Endodermal cell (in vitro differentiated cells): ENCODE results near the gene GNPDA2. TPM values are rescaled to one million over a fixed set of nuclear protein-coding genes. Genes with fewer than 3 reads are reported as not detected.

ENCODE experiments used
- DNase-seq: peaks from one replicate; pipeline ENCODE4 v3.0.0-alpha.2; 2017
- H3K27ac ChIP-seq: 2 replicates; pipeline ENCODE4 v1.5.1; 2013; ENCODE audit warnings: mild to moderate bottlenecking, low read depth, low read length, moderate library complexity
- H3K27me3 ChIP-seq: 2 replicates; pipeline ENCODE4 v1.6.1; 2013; ENCODE audit warnings: mild to moderate bottlenecking, low read length, moderate library complexity; ENCODE audit not compliant: insufficient read depth, control insufficient read depth, poor library complexity, severe bottlenecking
- H3K36me3 ChIP-seq: 2 replicates; pipeline ENCODE4 v1.7.0; 2013; ENCODE audit warnings: mild to moderate bottlenecking, low read length, moderate library complexity; ENCODE audit not compliant: control insufficient read depth, insufficient read depth
- H3K4me1 ChIP-seq: one replicate; pipeline ENCODE4 v1.7.0; 2013; ENCODE audit warnings: low read length; ENCODE audit not compliant: control insufficient read depth, insufficient read depth
- H3K4me3 ChIP-seq: 2 replicates; pipeline ENCODE4 v1.5.1; 2013; ENCODE audit warnings: mild to moderate bottlenecking, low read length, moderate library complexity
- H3K9ac ChIP-seq: 2 replicates; pipeline ENCODE4 v1.6.1; 2013; ENCODE audit warnings: mild to moderate bottlenecking, low read length, moderate library complexity; ENCODE audit not compliant: poor library complexity, severe bottlenecking; ENCODE audit errors: extremely low read depth
- H3K9me3 ChIP-seq: 2 replicates; pipeline ENCODE4 v1.6.1; 2013; ENCODE audit warnings: mild to moderate bottlenecking, low read length, moderate library complexity; ENCODE audit not compliant: control insufficient read depth
- H3K27ac Mint-ChIP-seq: 2 replicates; pipeline ENCODE4 v1.8.0; 2020; ENCODE audit warnings: mixed read lengths
- H3K27me3 Mint-ChIP-seq: 2 replicates; pipeline ENCODE4 v1.8.0; 2021; ENCODE audit warnings: mild to moderate bottlenecking, mixed read lengths; ENCODE audit not compliant: insufficient read depth
- H3K36me3 Mint-ChIP-seq: 2 replicates; pipeline ENCODE4 v1.8.0; 2020; ENCODE audit warnings: low read depth, mixed read lengths
- H3K4me1 Mint-ChIP-seq: 2 replicates; pipeline ENCODE4 v1.8.0; 2020; ENCODE audit warnings: mixed read lengths
- H3K4me3 Mint-ChIP-seq: 2 replicates; pipeline ENCODE4 v1.8.0; 2020; ENCODE audit warnings: mild to moderate bottlenecking, moderate library complexity, mixed read lengths
- H3K9me3 Mint-ChIP-seq: 2 replicates; pipeline ENCODE4 v1.8.0; 2020; ENCODE audit warnings: mild to moderate bottlenecking, mixed read lengths
- CTCF ChIP-seq: fragments of 200-600 bp; sonication (generic); conservative IDR thresholded peaks from 2 replicates; pipeline ENCODE4 v1.5.0; 2021; ENCODE audit warnings: antibody characterized with exemption, mild to moderate bottlenecking
- WGBS, 2 experiments: methylation state at CpG; one replicate each; pipeline versions ENCODE4 v1.1.5 to v1.1.7; 2013; ENCODE audit warnings: missing lambda C conversion rate in 2 of 2, mixed read lengths in 1 of 2; ENCODE audit not compliant: insufficient coverage in 1 of 2, insufficient read length in 1 of 2; 5-methylcytosine and 5-hydroxymethylcytosine counted together
- total RNA-seq, 2 donors: library from RNA; stranded (reverse); fragmentation: NEBNext Ultra II Directional in 1 of 2; extraction: Animal tissue kit (Norgen Biotek cat#: 25700) in 1 of 2; gene quantifications; 2 replicates in 1 of 2; 3 replicates in 1 of 2; pipeline ENCODE4 v1.2.1, GENCODE V29; 2021

GNPDA2 gene
- total RNA-seq, 2 donors from 2014 or later, result 7.2 to 10.2 TPM

DNA sequence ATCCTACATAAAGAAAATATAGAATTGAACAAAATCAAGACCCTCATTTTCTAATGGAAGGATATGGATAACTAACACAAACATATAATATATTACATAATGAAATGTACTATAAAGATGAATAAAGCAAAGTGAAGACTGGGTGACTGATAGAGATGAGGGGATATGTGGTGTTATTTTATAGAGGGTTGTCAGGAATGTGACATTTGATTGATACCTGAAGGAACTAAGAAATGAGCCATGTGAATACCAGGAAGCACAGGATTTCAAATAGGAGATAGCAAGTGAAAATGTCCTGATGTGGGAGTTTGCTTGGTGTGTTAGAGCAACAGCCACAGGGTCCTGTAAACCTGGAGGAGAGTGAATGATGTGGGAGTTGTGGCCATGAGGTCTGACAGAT lies 40.1 kb upstream of the GNPDA2 start:
- Histone ChIP-seq H3K27me3 (no peaks in the 10 kb centered on the region), H3K4me3 (no peak overlapping the region), H3K9me3 (no peaks in the 10 kb centered on the region), H3K9ac (no peak overlapping the region), H3K36me3 (no peaks in the 10 kb centered on the region), H3K27ac (no peak overlapping the region), H3K4me1 (no peaks in the 10 kb centered on the region)
- Mint-ChIP-seq H3K36me3 (no peaks in the 10 kb centered on the region), H3K4me1 (no peaks in the 10 kb centered on the region), H3K9me3 (peaks cover 11% of the 10 kb centered on the region), H3K27me3 (no peaks in the 10 kb centered on the region), H3K27ac (no peak overlapping the region), H3K4me3 (no peak overlapping the region)
- TF ChIP-seq CTCF, result no peak
- DNase-seq, result no peak

DNA sequence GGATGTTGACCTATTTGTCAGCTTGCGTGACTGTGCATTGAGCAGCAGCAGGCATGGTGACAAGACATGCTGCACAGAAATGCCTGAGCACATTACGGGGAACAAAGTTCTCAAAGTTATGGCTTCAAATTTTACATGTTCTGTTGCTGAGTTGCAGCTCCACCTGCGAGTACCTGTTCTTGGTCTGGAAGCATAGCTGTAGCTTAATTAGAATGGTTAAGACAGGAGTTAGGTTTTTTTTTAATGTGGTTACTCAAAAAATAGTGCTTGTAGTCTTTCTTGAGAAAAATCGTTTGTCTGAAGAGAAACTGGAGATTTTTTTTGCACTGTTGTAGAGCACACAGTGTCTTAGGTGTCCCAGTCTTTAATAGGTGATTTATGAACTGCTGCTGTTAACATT lies 38.8 kb upstream of the GNPDA2 start:
- no peak for DNase-seq
- Mint-ChIP-seq H3K27ac (no peak overlapping the region), H3K27me3 (no peaks in the 10 kb centered on the region), H3K4me1 (no peaks in the 10 kb centered on the region), H3K9me3 (peaks cover 6% of the 10 kb centered on the region), H3K36me3 (no peaks in the 10 kb centered on the region), H3K4me3 (no peak overlapping the region)
- no peaks in the 10 kb centered on the region for H3K4me1 ChIP-seq
- H3K9ac ChIP-seq, result no peak overlapping the region
- 87 to 95% methylated on average over 3 to 4 of the region's 4 CpGs for WGBS, 2 experiments
- no peaks in the 10 kb centered on the region for H3K9me3 ChIP-seq
- no peaks in the 10 kb centered on the region for H3K27me3 ChIP-seq
- no peak overlapping the region for H3K4me3 ChIP-seq
- H3K36me3 ChIP-seq, result no peaks in the 10 kb centered on the region
- H3K27ac ChIP-seq, result no peak overlapping the region
- no peak for TF ChIP-seq CTCF

GRCh38 chr4:44761306-44761705 lies 35.0 kb upstream of the GNPDA2 start:
- Histone ChIP-seq H3K4me1 (no peaks in the 10 kb centered on the region), H3K9me3 (no peaks in the 10 kb centered on the region), H3K4me3 (no peak overlapping the region), H3K27ac (no peak overlapping the region), H3K9ac (no peak overlapping the region), H3K27me3 (no peaks in the 10 kb centered on the region), H3K36me3 (no peaks in the 10 kb centered on the region)
- no peak for DNase-seq
- no peak overlapping the region for H3K4me3 Mint-ChIP-seq
- 43% methylated on average over 2 of the region's 2 CpGs; no CpG with 5 or more reads in 1 of the 2 experiments for WGBS, 2 experiments
- no peaks in the 10 kb centered on the region for H3K4me1 Mint-ChIP-seq
- H3K27ac Mint-ChIP-seq, result no peak overlapping the region
- H3K27me3 Mint-ChIP-seq, result no peaks in the 10 kb centered on the region
- no peaks in the 10 kb centered on the region for H3K36me3 Mint-ChIP-seq
- no peaks in the 10 kb centered on the region for H3K9me3 Mint-ChIP-seq
- TF ChIP-seq CTCF, result no peak
